Endothelial cell of umbilical vein (primary cell): ENCODE results near the gene SPPL3. TPM values are rescaled to one million over a fixed set of nuclear protein-coding genes. Genes with fewer than 3 reads are reported as not detected.

Experiments
- BruUV-seq: library from RNA; stranded (reverse); fragments of 400-500 nt; replicated peaks from 2 replicates; lab custom pipeline; 2021; lab: Mats Ljungman, UMichigan
- CTCF ChIA-PET: fragments of 300-600, 350-600 bp; sonication (Branson Sonifier 250); formaldehyde crosslinking; loops from one replicate; lab custom pipeline; 2021; ENCODE audit warnings: antibody characterized with exemption, inconsistent platforms; lab: Charles Lee
- POLR2A ChIA-PET: fragments of 300-600, 350-600 bp; sonication (Branson Sonifier 250); formaldehyde crosslinking; loops from one replicate; lab custom pipeline; 2021; ENCODE audit warnings: antibody characterized with exemption, inconsistent platforms; lab: Charles Lee
- DNase-seq: peaks from one replicate; pipeline ENCODE4 v3.0.0-alpha.2; 2011; ENCODE audit warnings: low read depth, low spot score
- FAIRE-seq: peaks from 2 replicates; lab custom pipeline; 2011; peaks lifted over from hg19 to GRCh38; lab: Jason Lieb, UNC
- H2AFZ ChIP-seq: 2 replicates; pipeline ENCODE4 v1.6.0; 2012; ENCODE audit warnings: low read depth, low read length, control low read depth, inconsistent platforms
- H3K27ac ChIP-seq: 2 replicates; pipeline ENCODE4 v1.5.1; 2011; ENCODE audit warnings: low read depth, mild to moderate bottlenecking, control low read depth, low read length, moderate library complexity; ENCODE audit not compliant: insufficient read depth
- H3K27me3 ChIP-seq, 2 experiments: 2 replicates each; pipeline versions ENCODE4 v1.6.0 to v1.6.1; 2011; ENCODE audit warnings: low read length in 2 of 2, mixed read lengths in 1 of 2; ENCODE audit not compliant: control insufficient read depth in 2 of 2, insufficient read depth in 2 of 2
- H3K36me3 ChIP-seq, 2 experiments: 2 replicates in 1 of 2; 3 replicates in 1 of 2; pipeline ENCODE4 v1.5.1; 2011; ENCODE audit warnings: low read length in 2 of 2, mild to moderate bottlenecking in 1 of 2, moderate library complexity in 1 of 2; ENCODE audit not compliant: control insufficient read depth in 2 of 2, insufficient read depth in 2 of 2; ENCODE audit errors: extremely low read depth in 1 of 2
- H3K4me1 ChIP-seq: 3 replicates; pipeline ENCODE4 v1.5.1; 2011; ENCODE audit warnings: mild to moderate bottlenecking, low read length; ENCODE audit not compliant: control insufficient read depth, insufficient read depth; ENCODE audit errors: extremely low read depth
- H3K4me2 ChIP-seq: 2 replicates; pipeline ENCODE4 v1.6.1; 2011; ENCODE audit warnings: low read length, control low read depth, mixed read lengths; ENCODE audit not compliant: insufficient read depth
- H3K4me3 ChIP-seq, 3 experiments: fragments of 200-600 bp in 1 of 3; sonication (generic), shearing (Covaris generic) in 1 of 3; replicated peaks in 1 of 3; 2 replicates each; pipeline ENCODE4 v1.5.1; 2011 to 2016; ENCODE audit warnings: control low read depth in 3 of 3, low read length in 3 of 3, mild to moderate bottlenecking in 2 of 3, inconsistent platforms in 1 of 3, low read depth in 1 of 3, moderate library complexity in 1 of 3; ENCODE audit not compliant: insufficient read depth in 1 of 3
- H3K79me2 ChIP-seq: 2 replicates; pipeline ENCODE4 v1.6.0; 2012; ENCODE audit warnings: low read length, inconsistent platforms; ENCODE audit not compliant: control insufficient read depth, insufficient read depth
- H3K9ac ChIP-seq: replicated peaks from 2 replicates; pipeline ENCODE3; 2011; ENCODE audit warnings: low read length, control low read depth; ENCODE audit not compliant: insufficient read depth; ENCODE audit errors: extremely low read depth
- H3K9me1 ChIP-seq: replicated peaks from 3 replicates; pipeline ENCODE4 v1.6.0; 2011; ENCODE audit warnings: mild to moderate bottlenecking, low read length; ENCODE audit not compliant: control insufficient read depth, insufficient read depth; ENCODE audit errors: extremely low read depth
- H3K9me3 ChIP-seq: replicated peaks from 2 replicates; pipeline ENCODE4 v1.5.1; 2012; ENCODE audit warnings: low read length, inconsistent platforms; ENCODE audit not compliant: control insufficient read depth, insufficient read depth
- H4K20me1 ChIP-seq: replicated peaks from 2 replicates; pipeline ENCODE3; 2011; ENCODE audit warnings: mild to moderate bottlenecking, low read length; ENCODE audit not compliant: control insufficient read depth, insufficient read depth; ENCODE audit errors: extremely low read depth
- MAX ChIP-seq: IDR thresholded peaks from 2 replicates; pipeline ENCODE4 v1.6.1; 2011; ENCODE audit not compliant: insufficient read depth, insufficient read length
- MYC ChIP-seq: IDR thresholded peaks from one replicate; pipeline ENCODE4 v1.6.1; 2011; ENCODE audit warnings: mild to moderate bottlenecking, low read depth, low read length
- POLR2AphosphoS5 ChIP-seq: IDR thresholded peaks from 2 replicates; pipeline ENCODE4 v1.6.1; 2012; ENCODE audit warnings: low read depth, mild to moderate bottlenecking, control low read depth, low read length, moderate library complexity; ENCODE audit not compliant: insufficient read depth
- dilution Hi-C: fragments of 300-500 bp; cut with MboI; formaldehyde crosslinking; loops from one replicate; pipeline ENCODE4 v1.15.0; 2019; ENCODE audit warnings: low sequenced_read_pairs; ENCODE audit not compliant: extremely low pct_ligation_motif_present
- intact Hi-C: fragments of 100-400 bp; cut with micrococcal nuclease; formaldehyde crosslinking; loops from one replicate; pipeline ENCODE4 v1.10.0; 2022
- polyA plus RNA-seq, 4 experiments: library from polyadenylated mRNA; depleted of rRNA in 3 of 4; stranded (reverse) in 3 of 4; unstranded in 1 of 4; fragments of >200 nt; gene quantifications; 2 replicates each; pipeline versions ENCODE4 v1.2.1 to v1.2.3, GENCODE V29; 2011 to 2012; ENCODE audit warnings: missing spikeins in 1 of 4
- total RNA-seq: library from RNA; stranded (reverse); gene quantifications from 2 replicates; pipeline ENCODE4 v1.2.3, GENCODE V29; 2021

SPPL3 gene
- total and polyA plus RNA-seq, 2 donors (not counting 3 experiments of a cell fraction or from before 2014, with no cell fraction given), result 30.6 to 53.0 TPM

- H3K36me3 ChIP-seq, result no peaks in the 10 kb centered on the region
- no peaks in the 10 kb centered on the region for H3K9me1 ChIP-seq
- CTCF ChIA-PET, result interaction anchor here (1.6 to 2.9 kb wide), 2 partner anchors 33 to 289 kb away, joined by 3 to 12 read pairs; no protein-coding TSS in a partner anchor
- peaks cover 0 to 7% of the 10 kb centered on the region in 2 experiments for H3K27me3 ChIP-seq
- H3K9me3 ChIP-seq, result no peaks in the 10 kb centered on the region
- POLR2A ChIA-PET, result no interaction called here
- no peaks in the 10 kb centered on the region for H3K4me1 ChIP-seq
- H3K27ac ChIP-seq, result no peak overlapping the region
- no peaks in the 10 kb centered on the region for H3K79me2 ChIP-seq
- no TSS peak for BruUV-seq
- no peaks in the 10 kb centered on the region for H4K20me1 ChIP-seq
- TF ChIP-seq MYC (no peak), POLR2AphosphoS5 (no peak), MAX (no peak)
- dilution Hi-C loops, result no loop called here
- H3K4me2 ChIP-seq, result no peak overlapping the region
- H2AFZ ChIP-seq, result no peak overlapping the region
- DNase-seq (no peak), FAIRE-seq (no peak)
- no peak overlapping the region for H3K9ac ChIP-seq
- intact Hi-C loops, result no loop called here
- no peak overlapping the region for H3K4me3 ChIP-seq
These were observed 34.3 kb upstream of the SPPL3 start for GRCh38 chr12:120938496-120938895.

- DNase-seq (no peak), FAIRE-seq (no peak)
- Histone ChIP-seq H3K79me2 (no peaks in the 10 kb centered on the region), H3K4me2 (no peak overlapping the region), H3K9ac (no peak overlapping the region), H3K27me3 (peaks cover 0 to 7% of the 10 kb centered on the region in 2 experiments), H3K4me1 (no peaks in the 10 kb centered on the region), H3K9me3 (no peaks in the 10 kb centered on the region), H3K4me3 (no peak overlapping the region), H3K36me3 (no peaks in the 10 kb centered on the region), H3K27ac (no peak overlapping the region), H3K9me1 (no peaks in the 10 kb centered on the region), H2AFZ (no peak overlapping the region), H4K20me1 (no peaks in the 10 kb centered on the region)
- dilution Hi-C loops, result no loop called here
- intact Hi-C loops, result no loop called here
- CTCF ChIA-PET, result interaction anchor here (0.6 to 0.9 kb wide), 2 partner anchors 12 to 345 kb away, joined by 3 to 4 read pairs; no protein-coding TSS in a partner anchor
- POLR2A ChIA-PET, result interaction anchor here (0.6 kb wide), 1 partner anchor 89 kb away, joined by 7 read pairs; no protein-coding TSS in a partner anchor
- BruUV-seq, result no TSS peak
- no peak for TF ChIP-seq MAX
These were observed 32.0 kb upstream of the SPPL3 start for GRCh38 chr12:120936197-120936596.
